ENCODE data around the gene CAPN10.

CAPN10 gene

DNA sequence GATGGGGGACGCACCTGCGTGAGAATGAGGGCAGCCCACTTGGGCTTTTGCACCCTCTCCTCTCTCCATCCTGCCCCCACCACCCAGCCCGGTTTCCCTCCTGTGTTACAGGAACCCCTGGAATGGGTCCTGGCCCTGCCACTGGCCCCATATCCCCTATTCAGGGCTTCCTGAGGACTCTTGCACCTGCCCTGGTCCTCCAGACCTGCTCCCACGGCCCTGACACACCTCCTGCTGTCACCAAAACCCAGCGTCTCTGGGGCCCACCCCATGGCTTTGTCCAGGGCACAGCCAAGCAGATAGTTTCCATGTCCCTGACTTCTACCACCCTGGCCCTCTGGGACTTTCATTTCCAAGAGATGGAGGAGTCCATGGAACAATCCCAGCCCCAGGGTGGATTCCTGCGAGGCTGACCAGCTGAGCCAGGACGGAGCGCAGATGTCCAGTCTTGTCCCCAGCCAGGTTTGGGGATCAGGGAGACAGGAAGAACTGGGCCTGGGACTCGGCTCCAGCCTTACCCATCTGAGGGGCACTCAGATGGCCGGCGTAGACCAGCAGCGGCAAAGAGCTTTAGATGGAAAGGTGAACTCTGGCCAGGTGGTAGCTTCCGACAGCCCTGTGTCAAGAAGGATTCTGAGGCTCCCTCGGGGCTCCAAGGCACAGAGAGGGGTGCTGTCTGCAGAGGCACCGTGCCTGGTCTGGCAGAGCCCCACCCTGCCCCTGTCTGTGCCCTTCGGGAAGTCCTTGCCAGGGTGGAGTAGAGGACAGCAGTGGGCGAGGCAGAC is 50.8 kb downstream of the CAPN10 start:
- DNase-seq (ENCODE audit: low read depth in 2 of 2) = no peak

- no peak for DNase-seq (ENCODE audit: low read depth in 2 of 2)
Observed at GRCh38 chr2:240637901-240638345, 51.4 kb downstream of the CAPN10 start.

GRCh38 chr2:240638512-240639160 is 52.1 kb downstream of the CAPN10 start:
- no peak for DNase-seq (ENCODE audit: low read depth in 2 of 2)

- DNase-seq (ENCODE audit: low read depth in 2 of 2) = no peak
Observed at GRCh38 chr2:240639566-240639965, 53.0 kb downstream of the CAPN10 start.

DNA sequence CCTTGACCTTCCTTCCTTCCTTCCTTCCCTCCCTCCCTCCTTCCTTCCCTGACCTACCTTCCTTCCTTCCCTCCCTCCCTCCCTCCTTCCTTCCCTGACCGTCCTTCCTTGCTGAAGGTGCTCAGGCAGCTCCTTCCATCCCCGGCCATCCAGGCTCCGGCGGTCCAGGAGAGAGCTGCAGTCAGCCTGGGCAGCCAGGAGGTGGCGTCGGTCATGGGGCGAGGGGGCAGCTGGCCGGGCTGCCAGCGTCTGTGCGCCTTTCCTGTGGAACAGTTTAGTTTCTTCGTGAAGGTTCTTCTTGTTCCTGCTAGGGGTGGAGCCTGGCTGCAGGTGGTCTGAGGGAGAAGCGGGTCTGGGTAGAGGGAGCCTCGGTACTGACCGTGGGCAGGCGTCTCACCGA is 54.4 kb downstream of the CAPN10 start:
- no peak for DNase-seq (ENCODE audit: low read depth in 2 of 2)

- no peak for DNase-seq (ENCODE audit: low read depth in 2 of 2)
Observed at GRCh38 chr2:240642061-240642805, 55.7 kb downstream of the CAPN10 start.

DNA sequence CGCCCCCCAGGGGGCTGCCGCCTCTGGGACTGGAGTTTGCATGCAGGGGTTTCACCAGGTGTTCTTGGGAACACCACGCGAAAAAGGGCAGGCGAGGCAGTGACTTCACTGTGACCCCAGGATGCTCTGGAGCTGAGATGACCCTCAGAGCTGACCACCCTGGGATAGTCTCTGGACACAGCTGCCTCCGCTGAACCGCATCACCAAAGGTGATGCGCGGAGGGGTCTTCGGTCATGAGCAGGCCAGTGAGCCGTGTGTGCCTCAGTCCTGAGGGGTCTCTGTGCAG is 56.2 kb downstream of the CAPN10 start:
- DNase-seq (ENCODE audit: low read depth in 2 of 2) = no peak

DNA sequence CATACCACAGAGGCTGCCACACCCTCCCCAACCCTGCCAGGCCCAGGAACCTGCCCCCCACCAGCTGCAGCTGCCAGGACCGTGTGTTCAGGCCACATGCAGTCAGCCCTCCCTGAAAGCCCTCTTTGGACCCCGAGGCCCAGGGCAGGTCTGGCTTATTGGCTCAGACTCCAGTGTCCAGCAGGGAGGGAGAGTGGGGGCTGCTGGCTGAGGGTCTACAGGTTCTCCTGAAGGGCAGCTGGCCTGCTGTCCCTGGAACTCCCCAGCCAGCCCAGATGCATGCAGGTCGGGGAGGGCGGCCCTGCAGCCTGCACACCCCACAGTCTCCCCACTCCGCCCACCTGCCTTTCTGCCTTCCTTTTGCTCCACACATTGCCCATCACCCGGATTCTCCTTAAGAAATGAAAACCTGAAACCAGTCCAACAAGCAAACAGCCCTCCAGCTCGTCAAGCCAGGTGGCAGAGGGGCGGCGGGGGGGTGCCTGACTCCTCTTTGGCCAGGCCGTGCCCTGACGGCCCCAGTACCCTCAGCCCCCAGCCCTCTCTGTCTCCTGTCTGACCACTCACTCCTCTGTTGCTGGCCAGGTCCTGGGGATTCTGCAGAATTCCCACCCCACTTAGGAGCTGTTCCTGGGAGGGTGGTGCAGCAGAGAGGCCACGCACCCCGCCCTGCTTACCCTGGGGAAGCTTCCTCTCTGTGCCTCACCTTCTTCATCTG is 56.7 kb downstream of the CAPN10 start:
- no peak for DNase-seq (ENCODE audit: low read depth in 2 of 2)

DNA sequence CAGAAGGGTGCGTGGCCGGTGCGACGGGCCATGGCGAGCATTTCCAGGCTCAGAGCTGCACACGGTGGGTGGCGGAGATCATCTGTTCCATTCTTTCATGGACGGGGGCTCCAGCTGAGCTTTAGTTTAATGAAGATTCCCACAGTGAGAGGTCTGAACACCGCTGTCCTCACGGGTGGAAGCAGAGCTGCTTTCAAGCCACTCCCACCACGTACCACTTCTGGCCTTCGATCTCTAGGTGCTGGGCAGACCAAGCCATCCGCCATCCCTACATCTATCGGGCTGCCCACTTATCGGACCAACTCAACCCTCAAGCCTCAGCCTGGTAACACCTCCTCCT is 57.2 kb downstream of the CAPN10 start:
- DNase-seq (ENCODE audit: low read depth in 2 of 2) = no peak

DNA sequence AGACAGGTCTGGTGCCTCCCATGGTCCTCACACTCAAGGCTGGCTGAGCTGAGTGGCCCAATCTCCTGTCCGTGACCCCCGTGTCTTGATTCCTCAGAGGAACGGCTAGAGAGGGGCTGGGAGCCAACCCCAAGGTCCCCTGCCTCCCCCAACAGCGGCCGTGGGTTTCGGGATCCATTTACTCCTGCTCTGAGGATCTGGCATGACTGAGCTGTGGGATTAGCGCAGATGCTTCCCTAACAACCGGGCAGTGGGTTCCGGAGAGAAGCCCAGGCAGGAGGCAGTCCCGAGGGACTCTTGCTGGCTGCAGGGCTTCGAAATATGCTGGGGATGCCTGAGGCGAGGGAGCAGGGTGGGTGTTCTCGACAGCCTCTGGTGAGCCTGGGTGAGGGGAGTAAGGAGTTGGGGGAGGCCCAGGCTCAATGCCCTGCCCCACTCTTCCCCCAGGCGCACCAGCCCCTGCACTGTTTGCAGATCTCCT is 57.7 kb downstream of the CAPN10 start:
- DNase-seq (ENCODE audit: low read depth in 2 of 2) = no peak

DNA sequence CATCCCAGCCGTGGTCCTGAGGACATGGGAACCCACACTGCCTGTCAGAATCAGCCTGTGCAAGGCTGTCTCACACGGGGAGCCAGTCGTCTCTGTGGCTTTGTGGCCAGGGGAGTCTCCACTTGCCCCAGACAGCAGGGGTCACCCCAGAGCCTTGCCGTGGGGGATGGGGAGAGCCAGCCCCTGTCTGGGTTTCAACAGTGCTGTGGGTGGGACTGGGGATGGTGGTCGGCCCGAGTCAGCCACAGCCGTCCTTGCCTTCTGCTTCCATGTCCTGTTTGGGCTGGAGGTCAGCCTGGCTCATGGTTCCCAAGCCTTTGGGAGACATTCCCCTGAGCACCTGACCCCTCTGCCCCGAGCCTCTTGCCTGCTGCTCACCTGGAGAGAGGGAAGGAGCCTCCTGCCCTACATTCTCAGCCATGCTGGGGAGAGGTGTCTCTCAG is 58.3 kb downstream of the CAPN10 start:
- no peak for DNase-seq (ENCODE audit: low read depth in 2 of 2)

GRCh38 chr2:240645346-240645745 is 58.8 kb downstream of the CAPN10 start:
- no peak for DNase-seq (ENCODE audit: low read depth in 2 of 2)

DNA sequence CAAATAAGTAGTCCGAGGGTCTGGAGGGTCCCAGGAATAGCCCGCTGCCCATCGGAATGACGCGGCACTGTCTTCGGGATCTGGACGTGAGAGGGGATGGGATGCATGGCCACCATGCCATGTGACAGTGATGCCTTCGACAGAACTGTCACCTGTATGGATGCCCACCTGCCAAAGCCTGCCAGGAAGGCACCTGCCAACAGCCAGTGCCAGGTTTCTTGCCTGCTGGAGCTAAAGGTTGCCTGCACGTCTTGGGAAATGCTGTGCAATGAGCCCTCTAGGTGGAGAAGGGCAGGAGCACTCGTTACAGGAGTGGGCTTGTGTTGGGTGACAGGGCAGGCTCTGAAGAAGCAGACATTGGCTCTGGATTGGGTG is 59.3 kb downstream of the CAPN10 start:
- DNase-seq (ENCODE audit: low read depth in 2 of 2) = no peak

DNA sequence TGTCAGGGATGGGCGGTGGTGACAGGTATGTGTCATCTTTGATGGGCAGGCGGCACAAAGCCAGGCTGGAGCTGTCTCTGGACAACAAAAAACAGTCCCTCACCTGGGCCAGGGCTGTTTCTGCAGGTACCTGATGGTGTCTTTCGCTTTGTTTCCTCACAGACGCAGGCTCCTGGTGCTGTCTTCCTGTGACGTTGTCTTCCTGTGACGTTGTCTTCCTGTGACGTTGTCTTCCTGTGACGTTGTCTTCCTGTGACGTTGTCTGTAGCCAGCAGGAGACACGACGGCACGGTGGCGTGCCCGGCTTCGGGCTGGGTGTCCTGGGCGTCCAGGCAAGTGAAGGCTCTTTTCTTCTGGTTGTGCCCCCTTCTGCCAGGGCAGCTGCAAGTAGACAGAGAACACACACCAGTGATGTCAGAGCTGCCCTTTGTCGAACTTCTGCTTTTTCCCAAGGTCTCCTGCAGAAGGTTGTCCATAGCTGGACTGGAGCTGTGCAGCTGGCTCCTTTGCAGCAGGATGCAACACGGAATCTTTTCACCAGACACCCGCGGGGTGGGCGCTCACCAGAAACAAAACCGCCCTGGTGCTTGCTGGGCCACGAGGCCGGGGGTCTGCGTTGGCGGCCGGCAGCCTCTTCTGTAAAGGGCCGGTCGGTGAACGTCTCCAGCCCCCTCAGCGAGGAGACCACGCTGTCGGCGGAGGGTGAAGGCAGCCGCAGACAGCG is 59.8 kb downstream of the CAPN10 start:
- no peak for DNase-seq (ENCODE audit: low read depth in 2 of 2)

DNA sequence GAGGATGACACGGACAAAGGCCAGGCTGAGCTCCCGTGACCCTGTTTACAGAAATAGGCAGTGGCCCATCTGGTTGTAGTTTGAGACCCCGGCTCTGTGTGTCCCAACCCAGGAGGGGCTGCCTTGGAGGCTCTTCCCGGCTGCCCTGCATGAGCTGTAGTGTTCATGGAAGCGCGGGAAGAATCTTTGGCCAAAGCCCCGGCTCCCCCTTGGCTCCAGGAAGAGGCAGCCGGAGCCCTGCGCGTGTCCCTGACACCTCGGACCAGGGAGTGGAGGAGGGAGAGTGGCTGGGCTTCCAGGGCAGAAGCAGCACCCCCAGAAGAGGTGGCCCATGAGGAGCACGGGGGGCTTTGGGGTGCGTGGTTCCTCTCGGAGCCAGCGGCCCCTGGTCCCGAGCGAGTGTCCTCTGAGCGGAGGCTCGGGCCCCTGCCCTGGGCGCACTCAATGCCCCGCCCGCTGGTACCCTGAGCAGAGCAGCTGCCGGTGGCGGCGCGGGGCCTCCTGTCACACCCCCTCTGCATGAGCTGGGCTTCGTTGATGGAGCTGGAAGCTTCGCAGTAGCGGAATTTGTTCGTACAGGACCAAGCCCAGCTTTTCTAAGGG is 60.5 kb downstream of the CAPN10 start:
- DNase-seq (ENCODE audit: low read depth in 2 of 2) = no peak

- DNase-seq (ENCODE audit: low read depth in 2 of 2) = no peak
Observed at GRCh38 chr2:240647503-240648154, 61.1 kb downstream of the CAPN10 start.

GRCh38 chr2:240648155-240648649 is 61.7 kb downstream of the CAPN10 start:
- no peak for DNase-seq (ENCODE audit: low read depth in 2 of 2)

Measured in stimulated activated CD8-positive, alpha-beta memory T cell treated with anti-CD3 and anti-CD28 coated beads, Interleukin-15, amount 100 ng/mL, for 4 hours (primary cell).